22Rv1 (cell line): ENCODE results near the gene ANKRD9.

Experiments used
- H3K27ac ChIP-seq: fragments of 450-650 bp; 2 replicates; pipeline ENCODE4 v1.5.1; 2017
- CTCF ChIP-seq: fragments of 450-650 bp; IDR thresholded peaks from 2 replicates; pipeline ENCODE4 v1.5.1; 2017; ENCODE audit warnings: mild to moderate bottlenecking
- ZFX ChIP-seq: fragments of 450-650 bp; IDR thresholded peaks from 2 replicates; pipeline ENCODE4 v1.6.1; 2017; ENCODE audit warnings: antibody characterized with exemption, borderline replicate concordance

The ANKRD9 gene

GRCh38 chr14:102457509-102457908 lies 52.1 kb downstream of the ANKRD9 start:
- TF ChIP-seq CTCF, result no peak
- no peak for TF ChIP-seq ZFX

GRCh38 chr14:102454711-102455110 lies 54.9 kb downstream of the ANKRD9 start:
- no peak overlapping the region for H3K27ac ChIP-seq
- no peak for TF ChIP-seq CTCF
- no peak for TF ChIP-seq ZFX

More at GRCh38 chr14:102457509-102457908, 52.1 kb downstream of the ANKRD9 start:
- no peak overlapping the region for H3K27ac ChIP-seq

GRCh38 chr14:102452302-102452701 lies 57.3 kb downstream of the ANKRD9 start:
- TF ChIP-seq CTCF (no peak), ZFX (no peak)
- no peak overlapping the region for H3K27ac ChIP-seq
